HG03095 (cell line): ENCODE results near the gene PMS1.
"Not testable (repeated sequence)": the region's sequence is repeated elsewhere in the genome, so short reads cannot be mapped to it uniquely, and the experiment has no call there.

Experiments used
- ATAC-seq: cut with Tn5 transposase; IDR thresholded peaks from one replicate; pipeline ENCODE4 v1.9.1; 2021; ENCODE audit warnings: moderate library complexity; ENCODE audit not compliant: unreplicated experiment

PMS1 gene

DNA sequence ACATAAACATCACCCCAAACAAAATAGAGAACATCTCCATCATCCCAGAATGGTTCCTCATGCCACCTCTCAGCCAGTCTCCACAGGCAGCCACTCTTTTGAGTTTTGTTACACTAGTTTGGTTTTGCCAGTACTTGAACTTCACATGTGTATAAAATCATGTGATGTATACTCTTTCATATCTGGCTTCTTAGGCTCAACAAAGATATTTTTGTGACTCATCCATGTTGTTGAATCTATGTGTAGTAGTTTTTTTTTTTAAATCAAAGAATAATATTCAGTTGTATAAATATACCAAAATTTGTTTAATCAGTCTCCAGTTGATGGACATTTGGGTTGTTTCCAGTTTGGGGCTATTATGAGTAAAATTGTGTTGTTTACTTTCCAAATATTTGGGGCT is 75.9 kb downstream of the PMS1 start:
- ATAC-seq, result no peak

- no peak for ATAC-seq
Observed at GRCh38 chr2:189862751-189863150, 78.5 kb downstream of the PMS1 start.

DNA sequence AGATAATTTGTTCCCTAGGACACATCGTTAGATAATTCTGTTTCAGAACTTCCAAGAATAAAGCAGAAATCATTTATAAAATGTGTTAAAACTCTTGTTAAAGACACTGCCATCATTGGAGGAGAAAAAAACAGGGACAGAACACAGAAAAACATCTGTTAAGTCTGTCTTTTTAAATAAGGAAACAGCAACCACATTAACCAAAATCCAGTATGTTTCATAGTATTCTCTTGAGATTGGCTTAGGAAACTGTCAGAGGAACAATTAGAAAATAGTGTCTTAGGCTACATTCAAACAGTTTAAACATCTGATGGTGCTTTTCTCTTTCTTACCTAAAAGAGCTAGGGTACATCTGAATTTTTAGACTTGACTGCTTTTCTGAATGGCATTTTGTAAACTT is 81.6 kb downstream of the PMS1 start:
- no peak for ATAC-seq

- no peak for ATAC-seq
Observed at GRCh38 chr2:189866296-189866695, 82.0 kb downstream of the PMS1 start.

DNA sequence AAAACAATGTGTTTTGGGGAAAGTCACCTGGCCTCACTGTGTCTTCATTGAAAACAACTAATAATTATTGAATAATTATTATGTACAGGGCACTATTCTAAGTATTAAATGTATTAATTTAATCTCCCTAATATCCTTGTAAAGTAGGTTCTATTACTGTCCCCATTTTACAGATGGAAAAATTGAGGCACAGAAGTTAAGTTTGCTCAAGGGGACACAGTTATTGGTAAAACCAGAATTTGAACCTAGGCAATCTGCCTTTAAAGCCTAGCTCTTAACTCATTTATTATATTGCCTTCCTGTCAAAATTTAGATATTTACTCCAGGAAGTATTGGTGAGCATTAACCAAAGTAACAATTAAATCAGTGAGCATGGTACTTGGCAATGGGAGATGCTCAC is 84.6 kb downstream of the PMS1 start:
- ATAC-seq, result no peak

DNA sequence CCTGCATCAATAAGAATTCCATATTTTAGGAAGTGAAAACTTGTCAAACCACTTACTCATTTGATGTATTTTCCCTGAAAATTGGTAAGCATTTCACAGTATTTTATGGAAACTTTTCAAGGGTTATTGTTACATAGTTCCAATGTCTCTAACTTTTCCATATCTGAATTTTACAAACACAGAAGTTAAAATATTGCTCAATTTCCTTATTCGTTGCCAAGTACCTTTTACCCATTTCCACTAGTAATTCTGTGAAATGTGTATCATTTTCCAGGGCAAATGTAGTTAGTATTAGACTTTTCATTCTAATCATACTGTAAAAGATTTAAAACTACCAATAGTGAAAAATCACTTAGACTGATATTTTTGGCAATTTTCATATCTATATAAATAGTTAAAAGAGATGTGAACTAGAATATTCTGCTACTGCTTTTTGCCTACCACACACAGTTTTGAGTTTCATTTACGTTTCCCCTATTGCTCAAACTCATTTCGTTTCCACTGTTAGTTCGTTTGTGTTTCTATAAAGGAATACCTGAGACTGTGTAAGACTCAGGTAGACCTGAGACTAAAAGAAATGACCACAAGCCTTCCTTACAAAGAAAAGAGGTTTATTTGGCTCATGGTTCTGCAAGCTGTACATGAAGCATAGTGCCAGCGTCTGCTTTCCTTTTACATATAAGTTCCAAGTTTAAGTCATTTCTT is 86.3 kb downstream of the PMS1 start:
- no peak for ATAC-seq

- ATAC-seq, result no peak
Observed at GRCh38 chr2:189873696-189874095, 89.4 kb downstream of the PMS1 start.

- no peak for ATAC-seq
Observed at GRCh38 chr2:189874586-189875320, 90.5 kb downstream of the PMS1 start.

- ATAC-seq, result no peak
Observed at GRCh38 chr2:189876271-189876670, 92.0 kb downstream of the PMS1 start.

DNA sequence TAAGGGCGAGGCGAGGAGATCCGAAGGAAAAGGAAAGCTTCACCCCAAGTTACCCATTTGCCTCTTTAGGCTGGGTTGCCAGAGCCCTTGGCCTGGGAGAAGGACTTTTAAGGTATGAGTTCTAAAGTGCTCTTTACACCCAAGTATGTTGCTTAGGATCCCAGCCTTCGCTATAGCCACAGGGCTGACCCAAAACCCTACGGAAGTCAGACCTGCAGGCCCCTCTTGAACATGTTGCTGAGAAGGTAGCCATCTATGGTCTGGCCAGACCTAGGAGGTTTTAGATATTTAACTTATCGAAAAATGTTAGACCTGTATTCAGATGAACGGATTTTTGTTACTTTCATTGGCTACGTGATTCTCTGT is 95.4 kb downstream of the PMS1 start:
- no peak for ATAC-seq

- ATAC-seq, result no peak
Observed at GRCh38 chr2:189880429-189880828, 96.2 kb downstream of the PMS1 start.

DNA sequence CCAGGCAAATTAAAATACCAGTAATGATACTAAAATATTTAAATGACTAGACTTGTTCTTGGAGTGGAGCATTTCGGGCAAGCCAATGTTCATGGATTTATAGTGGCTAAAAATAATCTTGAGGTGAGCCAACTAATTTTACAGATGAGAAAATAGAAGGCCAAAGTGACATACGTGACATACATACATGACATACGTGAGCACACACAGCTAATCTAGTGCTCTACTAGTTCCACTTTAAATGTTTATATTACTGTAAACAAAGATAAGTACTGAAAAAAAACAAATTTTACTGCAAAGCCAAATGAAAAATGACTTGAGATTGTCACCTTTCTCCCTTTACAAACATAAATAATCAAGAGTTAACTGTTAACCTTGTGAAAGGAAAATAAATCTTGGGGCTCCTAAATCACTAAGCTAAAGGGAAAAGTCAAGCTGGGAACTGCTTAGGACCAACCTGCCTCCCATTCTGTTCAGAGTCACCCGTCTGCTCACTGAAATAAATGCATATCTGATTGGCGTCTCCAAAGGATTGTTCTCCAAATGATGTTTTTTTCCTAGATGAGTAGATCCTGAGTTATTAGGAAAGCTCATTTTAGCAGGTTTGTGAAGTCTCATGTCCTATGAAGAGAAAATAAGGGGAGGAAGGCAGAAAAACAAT is 96.7 kb downstream of the PMS1 start:
- ATAC-seq, result no peak

DNA sequence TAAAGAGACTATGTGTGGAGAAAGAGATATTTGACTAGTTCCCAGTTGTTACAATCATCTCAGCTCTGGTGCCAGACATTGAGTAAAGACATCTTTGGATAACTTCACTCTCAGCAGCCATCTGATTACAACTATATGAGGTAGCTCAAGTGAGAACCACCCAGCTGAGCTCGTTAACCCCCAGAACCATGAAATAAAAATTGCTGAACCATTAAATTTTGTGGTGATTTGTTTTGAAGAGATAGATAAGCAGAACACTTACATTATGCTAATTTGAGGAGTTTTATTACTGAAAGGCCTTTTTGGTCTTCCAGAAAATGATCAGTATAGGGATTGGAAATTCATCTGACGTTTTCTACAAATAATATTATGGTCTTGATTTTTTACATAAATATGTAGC is 101.1 kb downstream of the PMS1 start:
- no peak for ATAC-seq

- not testable (repeated sequence) for ATAC-seq
Observed at GRCh38 chr2:189892546-189893294, 108.5 kb downstream of the PMS1 start.

GRCh38 chr2:189896809-189897208 is 112.6 kb downstream of the PMS1 start:
- no peak for ATAC-seq

GRCh38 chr2:189899101-189899500 is 114.9 kb downstream of the PMS1 start:
- ATAC-seq, result no peak

- no peak for ATAC-seq
Observed at GRCh38 chr2:189900726-189901125, 116.5 kb downstream of the PMS1 start.

DNA sequence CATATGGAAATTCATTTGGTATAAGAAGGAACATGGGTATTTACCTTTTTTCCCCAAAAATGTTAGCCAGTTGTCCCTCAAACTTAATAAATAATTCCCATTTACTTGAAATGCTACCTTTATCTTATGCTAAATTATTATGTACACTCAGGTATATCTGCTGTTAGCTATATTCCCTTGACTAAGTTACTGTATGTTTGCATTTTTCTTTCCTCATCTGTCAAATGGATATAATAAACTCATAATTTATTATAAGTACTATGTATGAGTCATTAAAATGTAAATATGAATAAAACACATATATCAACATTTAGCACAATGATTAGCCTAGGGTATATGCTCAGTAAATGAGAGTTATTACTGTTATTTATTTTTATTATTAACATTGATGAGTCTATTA is 117.4 kb downstream of the PMS1 start:
- no peak for ATAC-seq

- no peak for ATAC-seq
Observed at GRCh38 chr2:189913821-189914220, 129.6 kb downstream of the PMS1 start.

- ATAC-seq, result no peak
Observed at GRCh38 chr2:189916651-189917050, 132.4 kb downstream of the PMS1 start.
